ENCODE measurements around the gene OLFML2A.
"Not testable (repeated sequence)": the region's sequence is repeated elsewhere in the genome, so short reads cannot be mapped to it uniquely, and the experiment has no call there.

The OLFML2A gene

GRCh38 chr9:124761710-124762109, 15.2 kb upstream of the OLFML2A start:
- no peak for DNase-seq

DNA sequence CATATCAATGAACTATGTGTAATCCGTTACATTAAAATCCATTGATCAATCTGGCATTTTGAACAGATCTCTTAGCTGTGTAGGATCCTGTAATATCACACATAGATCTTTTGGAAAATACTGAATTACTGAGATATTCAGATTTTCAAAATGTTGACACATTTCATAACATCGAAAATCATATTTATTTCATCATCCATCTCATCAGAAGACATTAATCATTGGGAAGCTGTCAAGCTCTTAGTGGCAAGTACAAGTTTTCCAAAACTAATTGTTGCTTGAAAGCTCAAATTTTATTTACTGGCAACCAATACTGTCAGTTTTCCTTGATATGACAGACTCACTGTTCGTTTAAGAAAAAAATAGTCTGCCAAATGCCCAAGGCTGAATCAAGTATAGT, 14.3 kb upstream of the OLFML2A start:
- DNase-seq, result no peak

DNA sequence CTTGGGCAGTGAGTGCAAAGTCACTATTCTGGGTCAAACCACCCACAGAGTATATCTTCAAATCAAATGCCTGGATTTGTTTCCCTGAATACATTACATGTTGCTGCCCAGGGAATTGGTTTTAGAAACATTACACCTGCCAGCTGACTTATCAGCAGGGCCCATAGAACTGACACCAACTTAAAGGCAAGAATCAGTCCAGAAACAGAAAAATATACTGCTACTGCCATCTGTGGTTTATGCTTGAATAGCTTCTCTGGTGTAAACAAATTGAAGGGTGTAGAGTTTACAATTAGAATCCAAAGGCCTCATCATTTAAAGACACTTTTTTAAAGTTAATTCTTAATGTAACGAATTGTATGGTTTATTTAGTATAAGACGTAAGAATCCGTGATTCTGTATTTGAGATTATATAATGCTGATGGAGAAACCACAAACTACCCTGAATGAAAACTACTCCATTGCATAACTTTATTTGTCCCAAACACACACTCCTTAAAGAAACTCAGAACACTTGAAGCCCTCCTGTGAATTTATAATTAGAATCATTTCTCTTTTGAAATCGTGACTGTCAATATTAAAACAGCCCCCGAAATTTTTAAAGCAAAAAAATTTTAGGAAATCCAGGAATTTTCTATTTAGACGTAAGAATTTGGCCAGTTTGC, 12.0 kb upstream of the OLFML2A start:
- DNase-seq, result peak in 1 of 3 experiments; percentile 50

DNA sequence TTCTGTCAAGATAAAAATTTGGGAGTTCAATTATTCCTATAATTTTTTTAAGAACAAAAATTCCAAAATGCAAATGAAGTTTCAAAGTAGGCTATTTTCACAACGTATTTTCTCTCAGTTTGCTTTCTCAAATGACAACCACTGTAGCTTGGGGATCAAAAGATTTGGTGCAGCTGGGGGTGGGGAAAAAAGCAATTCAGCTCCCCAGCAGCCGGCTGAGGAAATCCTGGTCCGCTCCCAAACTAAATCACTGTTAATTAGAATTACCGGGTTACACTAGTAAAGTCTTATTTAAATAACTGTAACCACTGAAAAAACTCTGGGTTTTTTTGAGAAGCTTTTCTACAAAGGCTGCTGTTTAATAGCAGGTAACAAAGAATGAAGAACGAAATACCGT, 11.5 kb upstream of the OLFML2A start:
- no peak for DNase-seq

GRCh38 chr9:124766326-124766725, 10.6 kb upstream of the OLFML2A start:
- no peak for DNase-seq

GRCh38 chr9:124766815-124767554, 9.9 kb upstream of the OLFML2A start:
- no peak for DNase-seq

- DNase-seq, result no peak
Observed at GRCh38 chr9:124767821-124768220, 9.1 kb upstream of the OLFML2A start.

- no peak for DNase-seq
Observed at GRCh38 chr9:124768334-124768733, 8.6 kb upstream of the OLFML2A start.

DNA sequence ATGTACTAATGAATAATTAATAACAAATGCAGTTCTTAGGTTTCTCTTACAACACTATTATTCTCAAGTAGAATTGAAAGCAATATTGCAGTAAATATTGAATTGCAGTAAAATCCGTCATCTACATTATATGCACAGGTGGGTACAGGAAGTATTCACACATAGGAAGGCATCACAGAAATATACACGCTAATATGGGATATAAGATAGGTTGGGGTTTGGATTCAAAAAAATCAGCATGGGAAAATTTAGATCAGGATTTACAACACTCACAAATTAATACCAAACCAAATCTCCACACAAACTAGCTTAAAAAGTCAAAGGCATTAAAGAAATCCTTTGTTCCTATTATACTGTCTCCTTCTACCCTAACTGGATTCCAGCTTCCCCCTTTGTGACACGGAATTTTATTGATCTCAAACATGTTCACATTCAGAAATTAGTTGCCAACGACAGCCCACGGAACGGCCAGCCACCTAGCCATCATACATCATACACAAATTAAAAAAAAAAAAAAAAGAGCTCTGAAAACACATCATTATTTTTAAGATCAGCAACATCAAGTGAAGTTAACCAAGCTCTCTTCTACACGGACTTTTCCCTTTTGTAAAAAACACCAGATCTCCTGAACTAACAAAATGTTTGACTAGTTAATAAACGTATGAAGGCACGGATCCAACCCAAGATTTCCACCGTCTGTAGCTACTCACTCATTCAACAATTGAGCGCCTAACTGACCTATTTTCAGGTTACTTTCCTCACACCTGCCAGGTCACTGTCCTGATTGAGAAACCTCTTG, 8.0 kb upstream of the OLFML2A start:
- DNase-seq, result no peak

GRCh38 chr9:124769549-124770358, 7.2 kb upstream of the OLFML2A start:
- peak in 2 of 3 experiments; percentile 85 for DNase-seq

DNA sequence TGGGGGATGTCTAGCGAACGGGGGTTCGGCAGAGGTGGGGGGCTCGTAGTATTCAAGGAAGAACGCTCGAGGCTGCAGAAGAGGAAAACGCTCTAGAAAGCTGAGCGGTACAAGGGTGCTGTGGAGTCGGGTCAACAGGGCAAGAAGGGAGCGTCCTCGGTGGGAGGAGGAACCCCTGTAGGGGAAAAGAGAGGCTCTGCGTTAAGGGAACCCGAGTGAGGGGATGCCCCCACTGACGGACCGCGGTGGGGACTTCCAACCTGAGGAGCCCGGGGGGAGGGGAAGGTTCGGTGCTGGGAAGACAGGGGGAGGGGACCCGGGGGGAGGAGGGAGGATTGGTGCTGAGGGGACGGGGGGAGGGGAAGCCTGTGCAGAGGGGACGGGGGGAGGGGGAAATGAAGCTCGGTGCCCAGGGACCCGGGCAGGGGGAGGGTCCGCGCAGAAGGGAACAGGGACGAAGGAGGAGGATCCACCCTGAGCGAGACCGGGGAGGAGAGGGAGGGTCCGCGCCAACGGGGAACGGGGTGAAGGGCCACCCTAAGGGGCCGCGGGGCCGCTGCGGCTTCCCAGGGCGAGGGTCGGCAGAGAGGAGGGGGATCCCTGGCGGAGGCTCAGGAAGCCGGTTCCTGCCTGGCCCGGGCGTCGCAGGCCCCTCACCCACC, 6.4 kb upstream of the OLFML2A start:
- DNase-seq, result peak in 2 of 3 experiments; percentile 76 to 77

DNA sequence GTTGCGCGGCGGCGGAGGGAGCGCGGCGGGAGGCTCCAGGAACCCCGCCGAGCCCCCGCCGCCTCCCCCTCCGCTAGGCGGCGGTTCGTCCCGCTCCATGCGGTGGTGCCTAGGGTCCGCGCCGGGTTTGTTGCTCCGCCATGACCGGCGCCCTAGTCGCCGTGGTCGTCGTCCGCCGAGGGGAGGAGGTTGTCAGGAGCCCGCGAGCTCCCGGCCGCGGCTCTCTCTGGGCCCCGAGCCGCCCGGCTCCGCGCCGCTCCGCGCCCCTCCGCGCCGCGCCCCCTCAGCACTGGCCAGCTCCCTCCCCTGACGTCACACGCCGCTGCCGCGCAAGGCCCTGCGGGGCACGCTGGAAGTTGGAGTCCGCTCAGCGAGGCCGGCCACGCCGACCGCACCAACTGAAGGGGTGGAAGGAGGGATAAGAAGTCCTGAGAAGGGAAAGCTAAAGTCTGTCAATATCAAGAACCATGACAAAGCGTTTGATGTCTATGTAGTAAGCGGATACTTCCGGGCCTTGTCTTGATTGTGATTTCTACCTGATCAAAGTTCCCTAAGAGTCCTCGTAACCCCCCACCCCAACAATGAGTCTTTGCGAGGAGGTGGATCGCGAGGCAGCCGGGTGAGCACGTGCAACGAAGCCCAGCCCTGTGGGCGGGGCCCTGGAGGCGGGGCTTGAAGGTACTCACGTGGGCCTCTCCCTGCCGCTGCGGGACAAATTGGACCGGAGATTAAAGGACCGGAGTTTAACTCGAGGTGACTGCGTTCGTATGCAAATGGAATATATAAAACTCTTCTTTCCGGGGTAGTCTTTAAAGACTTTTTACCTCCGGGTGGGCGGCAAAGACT, 5.7 kb upstream of the OLFML2A start, which contains the start of gene NR6A1:
TSS of gene NR6A1 (minus strand) at position 291 of the 846 bp plus-strand sequence.
- peak; percentile 91 to 100 (median 100) for DNase-seq

DNA sequence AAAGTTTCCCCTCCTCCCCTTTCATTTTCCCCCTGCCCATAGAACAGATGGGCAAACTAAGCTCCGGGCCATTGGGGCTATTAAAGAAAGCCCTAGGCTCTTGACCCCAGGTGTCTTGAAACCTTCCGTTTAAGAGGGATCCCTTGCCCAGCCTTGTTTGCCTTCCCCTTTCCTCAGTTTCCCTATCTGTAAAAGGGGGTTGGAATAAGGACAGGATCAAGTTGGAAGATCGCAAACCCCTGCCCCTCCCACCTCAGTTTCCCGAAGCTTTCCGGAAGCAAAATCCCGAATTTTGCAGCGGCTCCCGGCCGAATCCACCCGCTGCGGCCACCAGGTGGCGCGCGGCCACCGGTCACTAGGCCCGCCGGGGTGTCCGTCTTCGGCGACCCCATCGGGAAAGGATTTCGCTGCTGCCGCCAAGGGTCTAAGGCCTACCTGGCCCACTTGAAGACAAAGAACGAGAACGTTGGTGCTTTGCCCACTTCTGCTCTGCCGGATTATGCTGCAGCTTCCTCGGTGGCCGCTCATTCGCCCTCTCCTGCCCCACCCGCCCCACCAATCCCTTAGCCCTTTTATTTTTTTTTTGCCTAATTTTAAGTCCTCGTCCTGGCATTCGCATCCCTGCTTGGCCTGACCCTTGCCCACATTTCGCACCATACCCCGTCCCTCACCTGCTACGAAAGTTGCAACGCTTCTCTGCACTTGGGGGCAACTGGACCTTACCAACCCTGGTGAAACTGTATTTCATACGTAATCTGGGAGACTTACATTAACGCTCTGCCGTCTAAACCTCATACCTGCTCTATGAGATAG, 4.9 kb upstream of the OLFML2A start:
- peak; percentile 53 to 88 (median 80) for DNase-seq

DNA sequence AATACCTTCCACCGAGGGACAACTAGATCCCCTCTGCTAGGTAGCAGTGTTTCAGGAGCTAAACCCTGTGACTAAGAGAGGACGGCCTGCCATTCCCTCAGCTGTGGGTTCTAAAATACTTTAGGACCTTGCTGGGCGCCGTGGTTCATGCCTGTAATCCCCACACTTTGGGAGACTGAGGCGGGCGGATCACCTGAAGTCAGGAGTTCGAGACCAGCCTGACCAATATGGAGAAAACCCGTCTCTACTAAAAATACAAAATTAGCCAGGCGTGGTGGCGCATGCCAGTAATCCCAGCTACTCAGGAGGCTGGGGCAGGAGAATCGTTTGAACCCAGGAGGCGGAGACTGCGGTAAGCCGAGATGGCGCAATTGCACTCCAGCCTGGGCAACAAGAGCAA, 4.1 kb upstream of the OLFML2A start:
- not testable (repeated sequence) for DNase-seq

GRCh38 chr9:124773473-124774128, 3.3 kb upstream of the OLFML2A start:
- no peak for DNase-seq

- DNase-seq, result peak; percentile 58 to 87 (median 68)
Observed at GRCh38 chr9:124774129-124774978, 2.6 kb upstream of the OLFML2A start.

DNA sequence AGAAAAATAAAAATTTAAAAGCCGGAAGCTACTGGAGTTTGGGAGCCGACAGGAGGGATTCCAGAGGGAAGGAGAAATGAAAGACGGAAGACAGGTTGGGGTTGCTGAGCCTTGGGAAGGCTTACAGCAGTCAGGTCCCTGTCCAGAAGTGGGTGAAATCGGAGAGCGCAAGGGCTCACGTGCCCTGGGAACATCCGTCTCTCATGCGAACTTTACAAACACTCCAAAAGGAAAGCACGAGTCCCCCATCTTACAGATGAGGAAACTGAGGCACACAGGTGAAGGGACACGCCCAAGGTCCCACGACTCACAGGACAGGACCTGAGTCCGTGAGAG, 347 bp upstream of the OLFML2A start:
- DNase-seq, result no peak

GRCh38 chr9:124778575-124779367, 1.8 kb downstream of the OLFML2A start:
- no peak for DNase-seq

All from NCI-H1417 (cell line).